HepG2 (cell line): ENCODE measurements around the gene PSMD1. TPM values are rescaled to one million over a fixed set of nuclear protein-coding genes. Genes with fewer than 3 reads are reported as not detected.
A peak's percentile ranks its signal among the peaks of the same experiment; 100 is the strongest.

Source experiments
- ATAC-seq: fragments of 200-7000 bp; cut with Tn5 transposase; 3 replicates; pipeline ENCODE4 v1.9.1; 2020; ENCODE audit warnings: mild to moderate bottlenecking, moderate library complexity
- BruUV-seq: library from RNA; stranded (reverse); fragments of 400-500 nt; replicated peaks from 2 replicates; lab custom pipeline; 2021; lab: Mats Ljungman, UMichigan
- CTCF ChIA-PET: fragments of 300-600 bp; formaldehyde crosslinking; extraction: SDS; loops from one replicate; lab custom pipeline; 2021; ENCODE audit warnings: low total read pairs, inconsistent platforms, low intra/inter-chr PET ratio; lab: Yijun Ruan, JAX
- POLR2A ChIA-PET: fragments of 350-600 bp; sonication (Branson Sonifier 250); formaldehyde crosslinking; loops from one replicate; lab custom pipeline; 2020; ENCODE audit warnings: antibody characterized with exemption, inconsistent platforms; lab: Yijun Ruan, JAX
- DNase-seq: peaks from one replicate; pipeline ENCODE4 v3.0.0-alpha.2; 2015; ENCODE audit warnings: low spot score
- FAIRE-seq: peaks from 3 replicates; lab custom pipeline; 2011; peaks lifted over from hg19 to GRCh38; lab: Jason Lieb, UNC
- H2AFZ ChIP-seq: one replicate; pipeline ENCODE4 v1.6.1; 2011; ENCODE audit warnings: low read length, inconsistent platforms
- H3K27ac ChIP-seq: fragments of 300-600 bp; 3 replicates; pipeline ENCODE4 v1.8.0; 2011; ENCODE audit warnings: mixed run types, mild to moderate bottlenecking, mixed read lengths, low read length, inconsistent platforms; ENCODE audit not compliant: insufficient read depth; ENCODE audit errors: extremely low read length
- H3K27me3 ChIP-seq, 2 experiments: fragments of 200-600 bp in 1 of 2; 2 replicates in 1 of 2; 3 replicates in 1 of 2; pipeline versions ENCODE4 v1.6.0 to v1.8.0; 2011; ENCODE audit warnings: low read length in 2 of 2, mild to moderate bottlenecking in 2 of 2, moderate library complexity in 2 of 2, inconsistent platforms in 1 of 2; ENCODE audit not compliant: insufficient read depth in 2 of 2, control insufficient read depth in 1 of 2
- H3K36me3 ChIP-seq, 2 experiments: fragments of 200-600 bp in 1 of 2; replicated peaks in 1 of 2; 2 replicates in 1 of 2; 3 replicates in 1 of 2; pipeline versions ENCODE4 v1.5.1 to v1.8.0; 2011; ENCODE audit warnings: low read length in 2 of 2, inconsistent platforms in 1 of 2; ENCODE audit not compliant: insufficient read depth in 2 of 2, control insufficient read depth in 1 of 2
- H3K4me1 ChIP-seq: 2 replicates; pipeline ENCODE4 v1.5.1; 2012; ENCODE audit warnings: low read length, inconsistent platforms; ENCODE audit not compliant: insufficient read depth
- H3K4me2 ChIP-seq: 2 replicates; pipeline ENCODE4 v1.6.0; 2011; ENCODE audit warnings: low read depth, low read length, inconsistent platforms
- H3K4me3 ChIP-seq, 3 experiments: fragments of 200-600 bp in 1 of 3; sonication (generic), shearing (Covaris generic) in 1 of 3; replicated peaks in 1 of 3; 2 replicates each; pipeline ENCODE4 v1.5.1; 2011 to 2016; ENCODE audit warnings: low read length in 3 of 3, inconsistent platforms in 2 of 3, low read depth in 2 of 3, mild to moderate bottlenecking in 2 of 3, control low read depth in 1 of 3, mixed read lengths in 1 of 3; ENCODE audit not compliant: insufficient read depth in 1 of 3
- H3K79me2 ChIP-seq: one replicate; pipeline ENCODE4 v1.6.1; 2011; ENCODE audit warnings: low read length, inconsistent platforms; ENCODE audit not compliant: insufficient read depth
- H3K9ac ChIP-seq: 2 replicates; pipeline ENCODE4 v1.6.0; 2011; ENCODE audit warnings: mild to moderate bottlenecking, low read depth, low read length, inconsistent platforms; ENCODE audit not compliant: insufficient read depth
- H3K9me3 ChIP-seq: 2 replicates; pipeline ENCODE4 v1.5.1; 2012; ENCODE audit warnings: mild to moderate bottlenecking, low read length
- H4K20me1 ChIP-seq: 2 replicates; pipeline ENCODE4 v1.6.0; 2011; ENCODE audit warnings: inconsistent platforms, mild to moderate bottlenecking, low read length, moderate library complexity; ENCODE audit not compliant: insufficient read depth
- ERF ChIP-seq: IDR thresholded peaks from 2 replicates; pipeline ENCODE4 v1.6.1; 2018; ENCODE audit warnings: missing biosample characterization, missing genetic modification reagents
- GTF2F1 ChIP-seq: fragments of 150-350 bp; IDR thresholded peaks from 2 replicates; pipeline ENCODE4 v1.6.1; 2014; ENCODE audit warnings: low read length
- HMG20A ChIP-seq: IDR thresholded peaks from 2 replicates; pipeline ENCODE4 v1.6.1; 2016; ENCODE audit warnings: borderline replicate concordance
- HOXA9 ChIP-seq: sonication (generic); formaldehyde crosslinking; IDR thresholded peaks from 2 replicates; pipeline ENCODE4 v1.8.1; 2022; ENCODE audit warnings: missing genetic modification reagents, mild to moderate bottlenecking, moderate library complexity, borderline replicate concordance
- LCORL ChIP-seq, 2 experiments: fragments of 450-650 bp in 1 of 2; sonication (generic) in 1 of 2; formaldehyde crosslinking in 1 of 2; IDR thresholded peaks; 2 replicates each; pipeline versions ENCODE4 v1.5.0 to v1.6.1; 2017 to 2020; ENCODE audit warnings: antibody characterized with exemption in 1 of 2, missing genetic modification reagents in 1 of 2
- MED13 ChIP-seq: sonication (generic); formaldehyde crosslinking; IDR thresholded peaks from 2 replicates; pipeline ENCODE4 v1.5.0; 2020; ENCODE audit warnings: missing genetic modification reagents
- POGK ChIP-seq: sonication (generic); formaldehyde crosslinking; conservative IDR thresholded peaks from 2 replicates; pipeline ENCODE4 v1.8.0; 2022; ENCODE audit warnings: mild to moderate bottlenecking, moderate library complexity, missing genetic modification reagents
- RXRA ChIP-seq: sonication (generic); formaldehyde crosslinking; IDR thresholded peaks from 2 replicates; pipeline ENCODE4 v1.5.1; 2020; ENCODE audit warnings: missing genetic modification reagents
- SP4 ChIP-seq: sonication (generic); formaldehyde crosslinking; IDR thresholded peaks from 2 replicates; pipeline ENCODE4 v1.8.1; 2023; ENCODE audit warnings: mild to moderate bottlenecking, missing genetic modification reagents
- THAP9 ChIP-seq: sonication (generic); formaldehyde crosslinking; IDR thresholded peaks from 2 replicates; pipeline ENCODE4; 2020; ENCODE audit warnings: missing genetic modification reagents, mild to moderate bottlenecking, borderline replicate concordance
- YEATS2 ChIP-seq: sonication (generic); formaldehyde crosslinking; IDR thresholded peaks from 2 replicates; pipeline ENCODE4 v1.4.0; 2020; ENCODE audit warnings: missing genetic modification reagents, borderline replicate concordance
- ZNF280D ChIP-seq: sonication (generic); formaldehyde crosslinking; IDR thresholded peaks from 2 replicates; pipeline ENCODE4 v1.5.1; 2020; ENCODE audit warnings: mild to moderate bottlenecking, missing genetic modification reagents
- ZNF362 ChIP-seq: sonication (generic); formaldehyde crosslinking; IDR thresholded peaks from 2 replicates; pipeline ENCODE4 v1.4.0; 2020; ENCODE audit warnings: missing genetic modification reagents, mild to moderate bottlenecking, borderline replicate concordance
- ZNF841 ChIP-seq: sonication (generic); formaldehyde crosslinking; IDR thresholded peaks from 2 replicates; pipeline ENCODE4 v1.8.1; 2023; ENCODE audit warnings: missing genetic modification reagents, borderline replicate concordance
- WGBS: methylation state at CpG from one replicate; pipeline ENCODE4 v1.1.6; 2017; ENCODE audit warnings: low lambda C conversion rate; 5-methylcytosine and 5-hydroxymethylcytosine counted together
- in situ Hi-C: cut with HindIII; loops from 2 replicates; pipeline ENCODE4 v1.10.0; 2017; ENCODE audit warnings: low pct_unique_long_range_greater_than_20kb; ENCODE audit not compliant: extremely low pct_ligation_motif_present
- intact Hi-C: fragments of 100-400 bp; cut with micrococcal nuclease; formaldehyde crosslinking; loops from one replicate; pipeline ENCODE4 v1.10.0; 2022; ENCODE audit not compliant: unreplicated experiment
- polyA plus RNA-seq, 8 experiments: library from polyadenylated mRNA; depleted of rRNA in 3 of 8; stranded (reverse) in 7 of 8; unstranded in 1 of 8; fragments of >200 nt; fragmentation: Illumina TruSeq in 4 of 8; extraction: Trizol in 4 of 8; gene quantifications; 2 replicates each; pipeline versions ENCODE4 v1.2.1 to v1.2.3, GENCODE V29; 2011 to 2016; ENCODE audit warnings: low read depth in 4 of 8, missing spikeins in 1 of 8, mixed read lengths in 1 of 8; ENCODE audit not compliant: insufficient read depth in 1 of 8
- total RNA-seq, 5 experiments: library from RNA; depleted of rRNA; stranded (reverse); fragments of >200 nt; fragmentation: Illumina TruSeq; extraction: Trizol; gene quantifications; 2 replicates each; pipeline ENCODE4 v1.2.3, GENCODE V29; 2016; ENCODE audit warnings: low read depth in 1 of 5

PSMD1 gene
- total and polyA plus RNA-seq, 2 of the 13 experiments (the other 11 are each of a cell fraction or from before 2014, with no cell fraction given), result 136 to 191 TPM

GRCh38 chr2:231037202-231037730, 19.4 kb upstream of the PSMD1 start, which contains the start of gene C2orf72:
Gene C2orf72 (plus strand): TSS chr2:231037523. CDS start chr2:231037566, 43 bp downstream.
- Histone ChIP-seq H3K27ac (peak within 1 kb of the TSS; percentile 92), H3K9ac (peak within 1 kb of the TSS; percentile 90), H3K9me3 (no peaks in the 10 kb centered on the region), H3K4me1 (peaks cover 87% of the 10 kb centered on the region), H3K4me3 (peak within 1 kb of the TSS; percentile 83 to 99 (median 99)), H3K27me3 (no peaks in the 10 kb centered on the region; a peak in 1 of 5 replicates), H2AFZ (no peak within 1 kb of the TSS), H4K20me1 (peaks cover 6% of the 10 kb centered on the region; the same call in 1 of the 2 replicates), H3K79me2 (peaks cover 36% of the 10 kb centered on the region), H3K36me3 (peaks cover 9 to 13% of the 10 kb centered on the region in 2 experiments), H3K4me2 (peak within 1 kb of the TSS; percentile 98)
- no TSS peak for BruUV-seq
- ChIA-PET CTCF (interaction anchor here (2.7 kb wide), 1 partner anchor 15 kb away, joined by 25 read pairs; no protein-coding TSS in a partner anchor), POLR2A (interaction anchor here (8.5 kb wide), 1 partner anchor 13 kb away, joined by 399 read pairs; no protein-coding TSS in a partner anchor)
- DNase-seq (no peak), FAIRE-seq (no peak), ATAC-seq (peak; percentile 69)
- 3% methylated on average over 8 of the region's 61 CpGs for WGBS
- intact Hi-C loops (no loop called here), in situ Hi-C loops (no loop called here)
- TF ChIP-seq HOXA9 (CRISPR knock-in tag) (0 out of 2 replicates have a peak, but pooled peaks have one; percentile 45), HMG20A (no peak), ZNF362 (CRISPR knock-in tag) (no peak), ERF (no peak), ZNF841 (CRISPR knock-in tag) (peak; percentile 63; the same call in 1 of the 2 replicates), POGK (CRISPR knock-in tag) (0 out of 2 replicates have a peak, but pooled peaks have one; percentile 19), RXRA (CRISPR knock-in tag) (no peak), MED13 (CRISPR knock-in tag) (no peak), YEATS2 (CRISPR knock-in tag) (no peak), SP4 (CRISPR knock-in tag) (peak; percentile 78), ZNF280D (CRISPR knock-in tag) (no peak), LCORL (IDR thresholded peaks at IDR 0.05) (no peak), LCORL (CRISPR knock-in tag; IDR thresholded peaks at IDR 0.05) (no peak), GTF2F1 (no peak), THAP9 (CRISPR knock-in tag) (no peak)
